Measurements from ENCODE around the gene COL6A2. TPM values are rescaled to one million over a fixed set of nuclear protein-coding genes. Genes with fewer than 3 reads are reported as not detected.
A peak's percentile ranks its signal among the peaks of the same experiment; 100 is the strongest.
"Not testable (repeated sequence)": the region's sequence is repeated elsewhere in the genome, so short reads cannot be mapped to it uniquely, and the experiment has no call there.

COL6A2 gene
- total RNA-seq, 2 donors from 2014 or later = 10.8 to 11.3 TPM

- ATAC-seq (replicated peaks in 1 of 2) (no peak), DNase-seq (no peak)
- H3K27ac Mint-ChIP-seq = no peak overlapping the region
- no peak overlapping the region for H3K4me3 Mint-ChIP-seq
- H3K9me3 Mint-ChIP-seq = peaks cover 3 to 7% of the 10 kb centered on the region in 2 donors
- peaks cover 40% of the 10 kb centered on the region for H3K27me3 Mint-ChIP-seq (ENCODE audit: low read depth)
- H3K4me1 Mint-ChIP-seq (ENCODE audit: low read depth) = peaks cover 27% of the 10 kb centered on the region
- H3K36me3 Mint-ChIP-seq (ENCODE audit: insufficient read depth in 2 of 2) = no peaks in the 10 kb centered on the region
Measured at GRCh38 chr21:46063734-46064680, 33.9 kb upstream of the COL6A2 start.

- Mint-ChIP-seq H3K9me3 (peaks cover 0 to 10% of the 10 kb centered on the region in 2 donors), H3K36me3 (ENCODE audit: insufficient read depth in 2 of 2) (no peaks in the 10 kb centered on the region), H3K4me3 (no peak overlapping the region), H3K4me1 (ENCODE audit: low read depth) (peaks cover 23% of the 10 kb centered on the region), H3K27ac (no peak overlapping the region), H3K27me3 (ENCODE audit: low read depth) (peaks cover 35% of the 10 kb centered on the region)
- DNase-seq (no peak), ATAC-seq (replicated peaks in 1 of 2) (no peak)
Measured at GRCh38 chr21:46064870-46065214, 33.1 kb upstream of the COL6A2 start.

DNA sequence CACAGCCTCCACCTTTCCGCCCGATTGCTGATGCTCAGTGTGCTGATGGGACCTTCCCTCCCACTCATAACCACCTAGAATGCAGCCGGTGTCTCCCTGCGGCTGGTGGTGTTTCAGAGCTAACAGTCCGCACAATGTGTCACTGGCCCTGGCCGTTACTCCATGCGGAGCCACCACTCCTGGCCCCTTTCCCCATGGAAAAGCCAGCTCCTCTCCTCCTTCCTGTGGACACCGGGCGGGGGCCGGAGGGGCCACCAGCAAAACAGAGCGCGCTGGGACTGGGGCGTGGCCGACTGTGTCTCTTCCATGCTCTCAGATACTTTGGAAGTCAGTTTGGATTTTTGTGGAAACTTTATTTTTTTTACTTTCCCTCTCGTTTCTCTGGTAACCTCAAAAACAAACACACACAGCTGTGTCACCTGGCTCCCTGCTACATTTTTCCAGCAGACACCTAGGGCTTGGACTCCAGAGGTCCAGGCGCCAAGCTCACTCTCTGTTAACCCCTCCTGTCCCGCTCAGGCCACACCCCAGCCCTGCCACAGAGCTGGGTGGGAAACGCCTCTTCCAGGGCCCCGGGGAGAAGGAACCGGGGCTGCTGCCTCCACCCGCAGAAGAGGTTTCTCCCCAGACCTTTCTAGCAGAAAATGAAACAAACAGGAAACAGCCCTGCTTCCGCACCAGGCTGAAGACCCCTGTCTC is 32.5 kb upstream of the COL6A2 start:
- ATAC-seq (replicated peaks in 1 of 2) = no peak
- Mint-ChIP-seq H3K4me3 (peak overlapping the region; percentile 27 to 49), H3K4me1 (ENCODE audit: low read depth) (peaks cover 23% of the 10 kb centered on the region), H3K27ac (no peak overlapping the region), H3K9me3 (peaks cover 0 to 10% of the 10 kb centered on the region in 2 donors), H3K36me3 (ENCODE audit: insufficient read depth in 2 of 2) (no peaks in the 10 kb centered on the region), H3K27me3 (ENCODE audit: low read depth) (peaks cover 35% of the 10 kb centered on the region)
- no peak for DNase-seq

DNA sequence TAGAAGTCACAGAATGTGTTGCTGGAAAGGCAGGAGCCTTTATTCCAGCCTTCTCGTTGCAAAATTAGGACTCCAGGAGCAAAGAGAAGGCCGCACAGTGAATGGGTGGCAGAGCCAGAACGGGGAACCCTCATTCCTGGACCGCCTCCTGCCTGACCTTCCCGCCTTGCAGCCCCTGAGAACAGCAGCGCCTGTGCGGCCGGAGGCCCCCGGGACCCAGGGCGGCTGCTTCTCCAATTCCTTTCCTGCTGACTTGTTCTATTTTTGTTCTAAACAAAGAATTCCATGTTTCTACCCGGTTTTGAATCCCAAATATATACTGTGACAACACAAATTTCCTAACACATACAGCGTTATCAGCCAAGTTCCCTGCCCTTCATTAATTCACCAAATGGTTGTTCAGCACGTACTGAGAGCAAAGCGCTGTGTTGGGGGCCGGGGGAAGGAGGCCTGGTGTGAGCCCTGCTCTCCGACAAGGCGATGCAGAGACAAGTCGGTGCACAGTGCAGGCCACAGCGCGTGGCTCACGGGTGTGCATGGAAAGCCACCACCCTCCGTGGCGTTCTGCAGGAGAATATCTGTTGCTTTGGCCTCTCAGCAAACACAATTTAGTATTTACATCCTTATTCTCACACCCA is 31.9 kb upstream of the COL6A2 start:
- H3K27ac Mint-ChIP-seq = no peak overlapping the region
- H3K27me3 Mint-ChIP-seq (ENCODE audit: low read depth) = peaks cover 35% of the 10 kb centered on the region
- H3K4me1 Mint-ChIP-seq (ENCODE audit: low read depth) = peaks cover 16% of the 10 kb centered on the region
- no peak for ATAC-seq (replicated peaks in 1 of 2)
- DNase-seq = no peak
- H3K36me3 Mint-ChIP-seq (ENCODE audit: insufficient read depth in 2 of 2) = no peaks in the 10 kb centered on the region
- H3K9me3 Mint-ChIP-seq = peaks cover 0 to 10% of the 10 kb centered on the region in 2 donors
- H3K4me3 Mint-ChIP-seq = peak overlapping the region; percentile 27 to 49

GRCh38 chr21:46066591-46067331 is 31.2 kb upstream of the COL6A2 start:
- H3K9me3 Mint-ChIP-seq = peaks cover 0 to 10% of the 10 kb centered on the region in 2 donors
- no peak overlapping the region for H3K27ac Mint-ChIP-seq
- DNase-seq (no peak), ATAC-seq (replicated peaks in 1 of 2) (no peak)
- peaks cover 31% of the 10 kb centered on the region for H3K27me3 Mint-ChIP-seq (ENCODE audit: low read depth)
- H3K4me3 Mint-ChIP-seq = no peak overlapping the region
- H3K4me1 Mint-ChIP-seq (ENCODE audit: low read depth) = peaks cover 11% of the 10 kb centered on the region
- no peaks in the 10 kb centered on the region for H3K36me3 Mint-ChIP-seq (ENCODE audit: insufficient read depth in 2 of 2)

- DNase-seq (no peak), ATAC-seq (replicated peaks in 1 of 2) (no peak)
- Mint-ChIP-seq H3K4me1 (ENCODE audit: low read depth) (peaks cover 11% of the 10 kb centered on the region), H3K4me3 (no peak overlapping the region), H3K9me3 (peaks cover 0 to 10% of the 10 kb centered on the region in 2 donors), H3K27me3 (ENCODE audit: low read depth) (peaks cover 22% of the 10 kb centered on the region), H3K27ac (no peak overlapping the region), H3K36me3 (ENCODE audit: insufficient read depth in 2 of 2) (no peaks in the 10 kb centered on the region)
Measured at GRCh38 chr21:46067505-46068201, 30.3 kb upstream of the COL6A2 start.

DNA sequence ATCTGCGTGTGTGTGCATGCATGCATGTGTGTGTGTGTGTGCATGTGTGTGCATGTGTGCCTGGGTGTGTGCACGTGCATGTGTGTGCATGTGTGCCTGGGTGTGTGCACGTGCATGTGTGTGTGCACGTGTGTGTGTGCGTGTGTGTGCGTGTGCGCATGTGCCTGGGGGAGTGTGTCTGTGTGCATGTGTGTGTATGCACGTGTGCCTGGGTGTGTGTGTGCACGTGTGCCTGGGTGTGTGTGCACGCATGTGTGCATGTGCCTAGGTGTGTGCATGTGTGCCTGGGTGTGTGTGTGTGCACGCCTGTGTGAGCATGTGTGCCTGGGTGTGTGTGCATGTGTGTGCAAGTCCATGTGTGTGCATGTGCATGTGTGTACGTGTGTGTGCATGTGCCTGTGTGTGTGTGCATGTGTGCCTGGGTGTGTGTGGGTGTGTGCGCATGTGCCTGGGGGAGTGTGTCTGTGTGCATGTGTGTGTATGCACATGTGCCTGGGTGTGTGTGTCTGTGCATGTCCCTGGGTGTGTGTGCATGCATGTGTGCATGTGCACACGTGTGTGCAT is 29.3 kb upstream of the COL6A2 start:
- Mint-ChIP-seq H3K27ac (no peak overlapping the region), H3K9me3 (peaks cover 0 to 10% of the 10 kb centered on the region in 2 donors)
- no peak for DNase-seq

GRCh38 chr21:46069166-46069565 is 28.7 kb upstream of the COL6A2 start:
- no peak for ATAC-seq (replicated peaks in 1 of 2)
- H3K9me3 Mint-ChIP-seq = peaks cover 0 to 10% of the 10 kb centered on the region in 2 donors
- no peaks in the 10 kb centered on the region for H3K36me3 Mint-ChIP-seq (ENCODE audit: insufficient read depth in 2 of 2)
- H3K27me3 Mint-ChIP-seq (ENCODE audit: low read depth) = peaks cover 18% of the 10 kb centered on the region
- DNase-seq = no peak
- H3K4me3 Mint-ChIP-seq = no peak overlapping the region
- H3K27ac Mint-ChIP-seq = no peak overlapping the region
- peaks cover 11% of the 10 kb centered on the region for H3K4me1 Mint-ChIP-seq (ENCODE audit: low read depth)

More for the DNA sequence above, 29.3 kb upstream of the COL6A2 start:
- peaks cover 20% of the 10 kb centered on the region for H3K27me3 Mint-ChIP-seq (ENCODE audit: low read depth)
- H3K4me3 Mint-ChIP-seq = no peak overlapping the region
- H3K4me1 Mint-ChIP-seq (ENCODE audit: low read depth) = peaks cover 11% of the 10 kb centered on the region
- no peaks in the 10 kb centered on the region for H3K36me3 Mint-ChIP-seq (ENCODE audit: insufficient read depth in 2 of 2)
- ATAC-seq (replicated peaks in 1 of 2) = no peak

DNA sequence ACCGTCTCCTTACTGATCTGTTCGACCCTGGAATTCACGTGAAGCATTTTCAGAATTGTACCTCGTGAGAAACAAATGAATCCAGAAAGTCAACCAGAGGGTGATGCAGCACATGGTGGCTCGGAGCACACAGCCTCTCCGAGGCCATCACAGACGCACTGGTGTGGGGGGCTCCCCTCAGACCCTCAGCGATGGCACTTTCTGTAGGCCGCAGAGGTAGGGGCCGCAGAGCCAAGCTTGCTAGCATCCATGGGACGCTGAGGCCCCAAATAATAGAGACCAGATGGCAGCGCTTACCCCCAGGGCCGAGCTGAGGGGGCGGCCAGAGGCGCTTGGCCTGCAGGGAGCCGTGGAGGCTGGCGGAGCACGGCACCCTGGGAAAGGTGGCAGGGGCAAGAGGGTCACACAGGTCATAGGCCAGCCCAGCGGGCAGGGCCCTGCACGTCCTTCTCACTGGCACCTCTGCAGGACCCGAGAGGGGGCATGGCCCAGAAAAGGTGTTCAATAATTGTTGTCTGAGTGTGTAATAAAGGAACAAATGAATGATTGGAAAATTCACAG is 28.1 kb upstream of the COL6A2 start:
- no peaks in the 10 kb centered on the region for H3K36me3 Mint-ChIP-seq (ENCODE audit: insufficient read depth in 2 of 2)
- DNase-seq = no peak
- H3K27ac Mint-ChIP-seq = no peak overlapping the region

DNA sequence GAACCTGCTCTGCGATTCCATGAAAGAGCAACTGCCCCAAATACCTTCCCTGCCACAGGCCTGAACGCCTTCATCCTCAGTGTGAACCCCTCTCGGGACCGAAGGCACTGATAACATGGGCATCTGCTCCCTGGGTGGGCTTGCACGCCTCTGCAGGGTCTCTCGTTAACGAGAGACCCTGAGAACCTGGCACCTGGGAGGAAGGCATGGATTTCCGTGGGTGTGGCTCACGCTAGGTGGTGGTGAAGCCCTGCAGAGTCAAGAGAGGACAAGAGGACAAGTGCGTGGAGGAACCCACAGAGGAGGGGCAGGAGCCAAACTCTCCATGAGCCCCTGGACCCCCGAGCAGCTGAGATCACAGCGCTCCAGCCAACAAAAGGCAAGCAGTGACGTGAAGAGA is 26.8 kb upstream of the COL6A2 start:
- Mint-ChIP-seq H3K36me3 (ENCODE audit: insufficient read depth in 2 of 2) (no peaks in the 10 kb centered on the region), H3K4me1 (ENCODE audit: low read depth) (peaks cover 2% of the 10 kb centered on the region), H3K9me3 (peaks cover 0 to 10% of the 10 kb centered on the region in 2 donors), H3K4me3 (no peak overlapping the region), H3K27me3 (ENCODE audit: low read depth) (peaks cover 3% of the 10 kb centered on the region), H3K27ac (no peak overlapping the region)
- DNase-seq = no peak
- ATAC-seq (replicated peaks in 1 of 2) = no peak

More for the DNA sequence above, 28.1 kb upstream of the COL6A2 start:
- H3K4me3 Mint-ChIP-seq = no peak overlapping the region
- no peak for ATAC-seq (replicated peaks in 1 of 2)
- peaks cover 11% of the 10 kb centered on the region for H3K4me1 Mint-ChIP-seq (ENCODE audit: low read depth)
- peaks cover 0 to 10% of the 10 kb centered on the region in 2 donors for H3K9me3 Mint-ChIP-seq
- peaks cover 14% of the 10 kb centered on the region for H3K27me3 Mint-ChIP-seq (ENCODE audit: low read depth)

DNA sequence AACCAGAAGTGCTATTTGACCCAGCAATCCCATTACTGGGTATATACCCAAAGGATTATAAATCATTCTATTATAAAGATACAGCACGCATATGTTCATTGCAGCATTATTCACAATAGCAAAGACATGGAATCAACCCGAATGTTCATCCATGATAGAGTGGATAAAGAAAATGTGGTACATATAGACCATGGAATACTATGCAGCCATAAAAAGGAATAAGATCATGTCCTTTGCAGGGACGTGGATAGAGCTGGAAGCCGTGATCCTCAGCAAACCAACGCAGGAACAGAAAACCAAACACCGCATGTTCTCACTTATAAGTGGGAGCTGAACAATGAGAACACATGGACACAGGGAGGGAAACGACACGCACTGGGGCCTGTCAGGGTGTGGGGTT is 21.2 kb upstream of the COL6A2 start:
- H3K4me1 Mint-ChIP-seq (ENCODE audit: low read depth); H3K9me3 Mint-ChIP-seq; ATAC-seq (replicated peaks in 1 of 2); H3K27me3 Mint-ChIP-seq (ENCODE audit: low read depth); H3K36me3 Mint-ChIP-seq (ENCODE audit: insufficient read depth in 2 of 2); H3K4me3 Mint-ChIP-seq; H3K27ac Mint-ChIP-seq; DNase-seq: not testable (repeated sequence)

DNA sequence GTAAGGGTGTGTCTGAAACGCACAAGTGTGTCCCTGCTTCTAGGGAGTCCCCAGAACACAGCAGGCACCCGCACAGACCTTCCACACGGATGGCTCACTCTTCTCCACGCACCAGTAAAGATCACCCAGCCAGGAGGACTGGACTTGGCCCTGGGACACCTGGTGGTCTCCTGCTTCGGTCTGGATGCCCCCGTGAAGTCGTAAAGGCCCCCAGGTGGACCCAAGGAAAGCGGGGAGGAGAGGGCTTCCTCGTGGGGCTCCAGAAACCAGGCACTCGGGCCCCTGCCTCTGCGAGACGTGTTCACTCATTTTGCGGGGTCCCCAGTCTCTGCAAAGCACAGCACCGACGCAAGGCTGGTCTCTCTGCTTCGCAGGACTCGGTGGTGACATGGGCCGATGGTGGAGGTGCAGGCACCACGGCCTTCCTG is 20.2 kb upstream of the COL6A2 start:
- Mint-ChIP-seq H3K4me3 (no peak overlapping the region), H3K27ac (no peak overlapping the region), H3K9me3 (no peaks in the 10 kb centered on the region), H3K27me3 (ENCODE audit: low read depth) (no peaks in the 10 kb centered on the region), H3K36me3 (ENCODE audit: insufficient read depth in 2 of 2) (no peaks in the 10 kb centered on the region), H3K4me1 (ENCODE audit: low read depth) (no peaks in the 10 kb centered on the region)
- DNase-seq (no peak), ATAC-seq (replicated peaks in 1 of 2) (no peak)
